GM19023 (cell line): ENCODE data around the gene VWA5B1.

Experiments
- ATAC-seq: cut with Tn5 transposase; IDR thresholded peaks from one replicate; pipeline ENCODE4 v1.9.1; 2021; ENCODE audit warnings: mild to moderate bottlenecking, moderate library complexity; ENCODE audit not compliant: unreplicated experiment

The VWA5B1 gene

DNA sequence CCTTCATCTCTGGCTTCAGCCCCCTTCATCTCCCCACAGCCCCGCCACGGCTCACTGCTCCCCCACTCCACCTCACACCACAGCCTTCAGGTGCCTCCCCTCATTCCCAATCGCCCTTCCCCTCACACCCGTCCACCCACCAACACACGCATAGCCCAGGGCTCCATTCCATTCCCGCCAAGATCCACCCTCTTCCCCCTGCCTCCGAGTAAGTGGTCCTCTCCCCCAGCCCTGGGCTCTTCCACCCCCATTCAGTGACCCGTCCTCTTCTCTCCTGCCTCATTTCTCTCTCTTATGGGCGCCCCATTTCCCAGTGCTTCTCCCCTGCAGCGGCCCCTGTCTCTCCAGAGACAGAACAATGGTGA, 53.2 kb downstream of the VWA5B1 start:
- ATAC-seq = no peak

DNA sequence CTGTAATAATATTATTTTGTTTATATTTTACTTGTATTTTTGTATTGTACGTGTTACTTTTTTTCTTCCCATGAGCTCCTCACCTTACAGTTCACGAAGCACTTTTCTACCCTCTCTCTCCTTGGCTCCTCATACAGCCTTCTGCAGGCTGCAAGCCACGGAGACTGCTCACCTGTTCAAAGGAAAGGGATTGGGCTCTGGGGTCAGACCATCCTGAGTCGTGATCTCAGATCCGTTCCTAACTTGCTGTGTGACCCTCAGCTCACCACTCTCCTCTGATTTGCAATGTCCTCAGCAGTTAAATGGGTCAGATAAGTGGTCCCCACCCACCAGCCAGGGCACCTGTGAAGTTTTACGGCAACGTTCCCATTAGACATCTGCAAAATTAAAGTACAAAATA, 54.1 kb downstream of the VWA5B1 start:
- no peak for ATAC-seq

- ATAC-seq = no peak
Observed at GRCh38 chr1:20345419-20345818, 54.7 kb downstream of the VWA5B1 start.

- no peak for ATAC-seq
Observed at GRCh38 chr1:20346433-20346832, 55.8 kb downstream of the VWA5B1 start.

GRCh38 chr1:20347699-20348098, 57.0 kb downstream of the VWA5B1 start:
- ATAC-seq = no peak

- ATAC-seq = no peak
Observed at GRCh38 chr1:20348326-20348915, 57.7 kb downstream of the VWA5B1 start.

DNA sequence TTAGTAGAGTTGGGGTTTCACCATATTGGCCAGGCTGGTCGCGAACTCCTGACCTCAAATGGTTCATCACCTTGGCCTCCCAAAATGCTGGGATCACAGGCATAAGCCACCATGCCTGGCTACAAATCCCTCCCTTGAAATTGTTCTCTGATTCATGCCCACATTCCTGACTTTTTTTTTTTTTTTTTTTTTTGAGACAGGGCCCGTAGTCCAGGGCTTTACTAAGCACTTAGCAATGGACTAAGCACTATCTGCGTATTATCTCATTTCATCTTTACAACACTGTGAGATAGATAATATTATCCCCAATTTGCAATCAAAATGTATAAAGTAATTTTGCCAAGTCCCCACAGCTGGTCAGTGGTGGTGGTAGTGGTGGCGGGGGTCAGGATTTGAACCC, 58.9 kb downstream of the VWA5B1 start:
- ATAC-seq = no peak

- ATAC-seq = no peak
Observed at GRCh38 chr1:20349971-20350370, 59.3 kb downstream of the VWA5B1 start.

DNA sequence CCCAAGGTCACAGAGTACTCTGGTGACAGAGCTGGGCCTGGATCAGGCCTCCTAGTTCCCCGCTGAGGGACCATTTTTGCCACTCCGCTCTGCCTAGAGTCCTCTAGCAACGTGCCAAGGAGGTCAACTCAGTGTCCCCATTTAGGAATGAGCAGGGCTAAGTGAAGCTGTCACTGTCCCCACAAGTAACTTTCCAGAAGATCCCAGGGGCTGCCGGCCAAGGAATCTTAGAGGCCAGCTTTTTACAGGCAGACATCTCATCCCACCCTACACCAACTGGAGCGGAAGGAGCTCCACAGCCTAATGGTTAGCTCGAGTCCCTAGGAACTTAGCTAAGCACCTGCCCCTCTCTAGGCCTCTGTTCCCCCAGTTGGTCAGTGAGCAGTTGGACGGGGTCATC, 59.7 kb downstream of the VWA5B1 start:
- ATAC-seq = no peak

GRCh38 chr1:20351911-20352701, 61.4 kb downstream of the VWA5B1 start:
- ATAC-seq = no peak

GRCh38 chr1:20353836-20354235, 63.2 kb downstream of the VWA5B1 start:
- no peak for ATAC-seq

DNA sequence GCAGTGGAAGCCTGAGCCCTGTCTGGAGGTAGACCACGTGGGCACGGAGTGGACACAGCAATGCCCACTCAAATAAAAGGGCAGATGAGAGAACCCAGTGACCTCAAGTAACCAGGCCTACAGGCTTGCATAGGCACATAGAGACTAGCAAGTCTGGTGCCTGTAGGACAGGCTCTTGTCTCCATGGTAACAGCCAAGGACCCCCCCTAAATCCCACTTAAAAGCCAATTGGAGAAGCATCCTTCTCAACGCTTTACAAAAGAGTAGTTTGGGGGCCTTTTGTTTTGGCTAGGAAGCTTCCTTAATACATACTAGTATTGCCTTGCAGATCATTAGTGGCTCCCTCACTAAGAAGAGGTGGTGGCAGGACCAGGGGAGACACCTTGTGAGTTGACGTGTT, 63.9 kb downstream of the VWA5B1 start:
- ATAC-seq = no peak

- ATAC-seq = no peak
Observed at GRCh38 chr1:20355101-20355827, 64.6 kb downstream of the VWA5B1 start.

- no peak for ATAC-seq
Observed at GRCh38 chr1:20355828-20356735, 65.4 kb downstream of the VWA5B1 start.

GRCh38 chr1:20356850-20357459, 66.3 kb downstream of the VWA5B1 start:
- no peak for ATAC-seq

DNA sequence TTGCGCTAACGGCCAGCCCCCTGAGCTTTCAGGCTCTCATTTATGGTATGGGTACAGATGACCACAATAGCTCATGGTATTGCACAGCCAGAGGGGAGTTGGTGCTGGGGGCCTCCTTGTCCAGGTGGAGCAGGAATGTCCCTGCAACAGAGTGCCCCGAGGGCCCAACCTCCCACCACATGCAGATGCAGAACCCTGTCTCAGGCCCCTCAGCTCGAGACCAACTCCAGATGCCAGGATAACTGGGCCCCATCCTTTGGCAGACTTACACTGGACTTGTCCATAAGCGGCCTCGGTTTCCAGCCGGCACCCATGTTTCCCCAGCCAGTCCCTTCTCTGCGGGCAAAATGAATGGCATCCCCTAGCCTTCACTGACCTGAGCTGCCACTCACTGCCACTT, 67.1 kb downstream of the VWA5B1 start:
- ATAC-seq = no peak

- no peak for ATAC-seq
Observed at GRCh38 chr1:20358761-20359263, 68.1 kb downstream of the VWA5B1 start.

DNA sequence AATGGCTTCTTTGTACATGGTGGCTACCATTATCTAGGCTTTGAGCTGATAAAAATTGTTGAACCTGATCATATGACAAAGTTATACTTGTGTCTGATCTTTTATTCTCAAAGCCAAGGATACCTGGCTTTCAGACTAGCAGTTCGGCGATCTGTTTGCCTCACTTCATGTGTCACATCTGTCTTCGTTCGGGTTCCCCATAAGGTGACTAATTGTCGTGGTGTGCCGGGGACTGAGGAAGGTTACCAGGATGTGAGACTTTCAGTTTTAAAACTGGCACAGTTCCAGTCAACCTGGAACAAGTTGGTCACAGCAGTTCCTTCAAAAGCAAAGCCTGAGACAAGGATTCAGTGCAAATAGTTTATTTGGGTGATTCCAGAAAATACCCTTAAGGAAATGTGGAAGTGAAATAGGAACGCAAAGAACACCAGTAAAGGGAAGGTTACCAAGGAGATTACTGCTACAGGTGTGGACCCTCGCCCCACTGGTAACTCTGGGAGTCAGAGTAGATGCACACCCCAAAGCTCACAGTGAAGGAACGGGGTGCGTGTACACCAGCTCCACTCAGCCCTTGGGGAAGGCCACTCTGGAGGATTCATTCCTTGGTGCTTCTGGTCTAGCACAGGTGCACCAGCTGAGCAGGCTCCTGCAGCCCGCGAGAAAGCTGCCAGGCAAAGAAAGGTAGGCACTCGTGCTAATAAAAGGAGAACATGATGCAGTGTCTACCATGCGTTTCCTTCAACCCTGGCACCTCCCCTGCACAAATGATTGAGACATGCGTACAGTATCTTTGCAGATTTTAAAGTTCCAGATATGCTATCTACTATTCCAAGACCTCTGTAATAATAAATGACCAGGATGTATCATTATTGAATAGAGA, 69.0 kb downstream of the VWA5B1 start:
- ATAC-seq = no peak

GRCh38 chr1:20361401-20361800, 70.7 kb downstream of the VWA5B1 start:
- no peak for ATAC-seq
